H1 (cell line): ENCODE results near the gene OSBPL2. TPM values are rescaled to one million over a fixed set of nuclear protein-coding genes. Genes with fewer than 3 reads are reported as not detected.

ENCODE experiments used
- CTCF ChIA-PET: fragments of 300-600 bp; sonication (Branson Sonifier 250); formaldehyde crosslinking; loops from one replicate; lab custom pipeline; 2021; ENCODE audit not compliant: partially characterized antibody; lab: Charles Lee
- POLR2A ChIA-PET: fragments of 300-600 bp; sonication (Branson Sonifier 250); formaldehyde crosslinking; loops from one replicate; lab custom pipeline; 2021; ENCODE audit warnings: inconsistent platforms; ENCODE audit not compliant: partially characterized antibody; lab: Charles Lee
- DNase-seq, 2 experiments: peaks; one replicate each; pipeline versions ENCODE4 v3.0.0 to v3.0.0-alpha.2; 2010 to 2022; ENCODE audit warnings: low spot score in 2 of 2, low read depth in 1 of 2, mixed read lengths in 1 of 2
- FAIRE-seq: peaks from 2 replicates; lab custom pipeline; 2011; peaks lifted over from hg19 to GRCh38; lab: Jason Lieb, UNC
- H2AFZ ChIP-seq: 2 replicates; pipeline ENCODE4 v1.8.1; 2012; ENCODE audit warnings: low read length, inconsistent platforms
- H2AK5ac ChIP-seq: 2 replicates; pipeline ENCODE4 v1.6.1; 2013; ENCODE audit warnings: low read depth, low read length
- H2BK120ac ChIP-seq: replicated peaks from 2 replicates; pipeline ENCODE3; 2013; ENCODE audit warnings: low read depth, low read length, inconsistent platforms
- H2BK12ac ChIP-seq: 2 replicates; pipeline ENCODE4 v1.6.1; 2013; ENCODE audit warnings: low read depth, low read length
- H2BK15ac ChIP-seq: 2 replicates; pipeline ENCODE4 v1.6.1; 2013; ENCODE audit warnings: low read length
- H2BK20ac ChIP-seq: 2 replicates; pipeline ENCODE4 v1.6.1; 2013; ENCODE audit warnings: low read length
- H2BK5ac ChIP-seq: 2 replicates; pipeline ENCODE4 v1.6.1; 2013; ENCODE audit warnings: low read depth, low read length
- H3K14ac ChIP-seq: 2 replicates; pipeline ENCODE4 v1.6.1; 2013; ENCODE audit warnings: inconsistent platforms; ENCODE audit not compliant: insufficient read length
- H3K18ac ChIP-seq: 2 replicates; pipeline ENCODE4 v1.6.1; 2013; ENCODE audit warnings: low read length; ENCODE audit errors: extremely low read depth
- H3K23ac ChIP-seq: 2 replicates; pipeline ENCODE4 v1.6.1; 2013; ENCODE audit warnings: inconsistent platforms; ENCODE audit not compliant: insufficient read length
- H3K23me2 ChIP-seq: 2 replicates; pipeline ENCODE4 v1.6.1; 2013; ENCODE audit warnings: low read depth, low read length
- H3K27ac ChIP-seq: 2 replicates; pipeline ENCODE4 v1.6.1; 2011; ENCODE audit warnings: low read depth, low read length, inconsistent platforms
- H3K27me3 ChIP-seq, 4 experiments: replicated peaks in 1 of 4; 1 replicate in 1 of 4; 2 replicates in 3 of 4; pipeline versions ENCODE4 v1.6.1 to v1.8.1; 2011 to 2013; ENCODE audit warnings: low read length in 3 of 4, mild to moderate bottlenecking in 3 of 4, inconsistent platforms in 2 of 4, mixed read lengths in 2 of 4, moderate library complexity in 1 of 4; ENCODE audit not compliant: control insufficient read depth in 3 of 4, insufficient read depth in 3 of 4; ENCODE audit errors: extremely low read depth in 1 of 4
- H3K36me3 ChIP-seq, 4 experiments: 2 replicates each; pipeline versions ENCODE4 v1.6.1 to v1.8.1; 2011 to 2013; ENCODE audit warnings: mild to moderate bottlenecking in 4 of 4, low read length in 3 of 4, moderate library complexity in 2 of 4, control low read depth in 1 of 4, inconsistent platforms in 1 of 4; ENCODE audit not compliant: insufficient read depth in 4 of 4, control insufficient read depth in 2 of 4
- H3K4ac ChIP-seq: replicated peaks from 2 replicates; pipeline ENCODE3; 2013; ENCODE audit warnings: low read length, low read depth, mixed read lengths, inconsistent platforms; ENCODE audit not compliant: insufficient read length
- H3K4me1 ChIP-seq, 4 experiments: replicated peaks in 1 of 4; 1 replicate in 1 of 4; 2 replicates in 3 of 4; pipeline versions ENCODE4 v1.6.1 to v1.8.1; 2011 to 2013; ENCODE audit warnings: low read length in 3 of 4, inconsistent platforms in 2 of 4, mixed read lengths in 1 of 4; ENCODE audit not compliant: insufficient read depth in 4 of 4, control insufficient read depth in 3 of 4
- H3K4me2 ChIP-seq, 2 experiments: 2 replicates each; pipeline versions ENCODE4 v1.6.1 to v1.8.1; 2011 to 2013; ENCODE audit warnings: low read depth in 2 of 2, low read length in 2 of 2, control low read depth in 1 of 2, inconsistent platforms in 1 of 2, mild to moderate bottlenecking in 1 of 2; ENCODE audit not compliant: insufficient read depth in 1 of 2
- H3K4me3 ChIP-seq, 4 experiments: fragments of 200-600, 300-600 bp in 1 of 4; sonication (generic), shearing (Covaris generic), sonication (Bioruptor Twin) in 1 of 4; 2 replicates each; pipeline versions ENCODE4 v1.5.1 to v1.8.1; 2011 to 2016; ENCODE audit warnings: low read length in 4 of 4, low read depth in 3 of 4, control low read depth in 2 of 4, inconsistent platforms in 2 of 4, mild to moderate bottlenecking in 2 of 4, mixed read lengths in 1 of 4, moderate library complexity in 1 of 4; ENCODE audit not compliant: insufficient read depth in 2 of 4; ENCODE audit errors: extremely low read depth in 1 of 4
- H3K56ac ChIP-seq: replicated peaks from 2 replicates; pipeline ENCODE3; 2013; ENCODE audit warnings: low read depth, mild to moderate bottlenecking, mixed read lengths, low read length, inconsistent platforms; ENCODE audit not compliant: insufficient read length
- H3K79me1 ChIP-seq: 2 replicates; pipeline ENCODE4 v1.6.1; 2013; ENCODE audit warnings: low read depth, low read length, control low read depth
- H3K79me2 ChIP-seq, 2 experiments: 2 replicates each; pipeline versions ENCODE4 v1.6.1 to v1.8.1; 2012 to 2013; ENCODE audit warnings: low read length in 2 of 2, mild to moderate bottlenecking in 2 of 2, inconsistent platforms in 1 of 2; ENCODE audit not compliant: insufficient read depth in 2 of 2, control insufficient read depth in 1 of 2
- H3K9ac ChIP-seq, 4 experiments: replicated peaks in 1 of 4; 1 replicate in 1 of 4; 2 replicates in 3 of 4; pipeline versions ENCODE4 v1.6.1 to v1.8.1; 2011 to 2013; ENCODE audit warnings: low read depth in 3 of 4, low read length in 3 of 4, control low read depth in 2 of 4, mild to moderate bottlenecking in 2 of 4, moderate library complexity in 2 of 4, inconsistent platforms in 1 of 4; ENCODE audit errors: extremely low read depth in 1 of 4
- H3K9me3 ChIP-seq, 2 experiments: 2 replicates each; pipeline versions ENCODE4 v1.6.1 to v1.8.1; 2012 to 2013; ENCODE audit warnings: mild to moderate bottlenecking in 2 of 2, moderate library complexity in 2 of 2, control low read depth in 1 of 2, inconsistent platforms in 1 of 2, low read depth in 1 of 2, low read length in 1 of 2, mixed read lengths in 1 of 2; ENCODE audit not compliant: insufficient read depth in 2 of 2
- H4K20me1 ChIP-seq, 2 experiments: replicated peaks in 1 of 2; 2 replicates each; pipeline versions ENCODE3 to v1.8.1; 2011 to 2013; ENCODE audit warnings: inconsistent platforms in 2 of 2, low read length in 2 of 2, mild to moderate bottlenecking in 1 of 2; ENCODE audit not compliant: insufficient read depth in 2 of 2, control insufficient read depth in 1 of 2
- H4K5ac ChIP-seq: 2 replicates; pipeline ENCODE4 v1.6.1; 2013; ENCODE audit warnings: low read length, low read depth, mixed read lengths, inconsistent platforms; ENCODE audit not compliant: insufficient read length
- H4K8ac ChIP-seq: 2 replicates; pipeline ENCODE4 v1.8.0; 2013; ENCODE audit warnings: mild to moderate bottlenecking, moderate library complexity, low read length, inconsistent platforms; ENCODE audit not compliant: insufficient read depth; ENCODE audit errors: extremely low read depth
- H4K91ac ChIP-seq: replicated peaks from 2 replicates; pipeline ENCODE3; 2013; ENCODE audit warnings: low read length, mixed read lengths, inconsistent platforms; ENCODE audit not compliant: insufficient read length
- CREB1 ChIP-seq: IDR thresholded peaks from 2 replicates; pipeline ENCODE4 v1.6.1; 2012; ENCODE audit warnings: inconsistent platforms
- EGR1 ChIP-seq: IDR thresholded peaks from 2 replicates; pipeline ENCODE4 v1.6.1; 2011; ENCODE audit warnings: low read depth, low read length, borderline replicate concordance
- JUN ChIP-seq: IDR thresholded peaks from 2 replicates; pipeline ENCODE4 v1.6.1; 2011; ENCODE audit warnings: low read depth, mild to moderate bottlenecking, improper control_type of control experiment, low read length
- POU5F1 ChIP-seq: IDR thresholded peaks from 2 replicates; pipeline ENCODE4 v1.6.1; 2011; ENCODE audit warnings: low read depth, mild to moderate bottlenecking, low read length, moderate library complexity
- RNF2 ChIP-seq: fragments of 200-900, 300-1000 bp; sonication (generic); IDR thresholded peaks from 2 replicates; pipeline ENCODE4 v1.7.1; 2016; ENCODE audit warnings: borderline replicate concordance, low read depth, mild to moderate bottlenecking, antibody characterized with exemption, low read length; ENCODE audit not compliant: poor library complexity, severe bottlenecking; ENCODE audit errors: missing control alignments
- WGBS, 2 experiments: shearing (Covaris generic) in 1 of 2; methylation state at CpG; one replicate each; pipeline versions ENCODE4 v1.1.6 to v1.1.7; 2013 to 2015; ENCODE audit warnings: low lambda C conversion rate in 2 of 2, mixed read lengths in 2 of 2, inconsistent platforms in 1 of 2, low coverage in 1 of 2, missing lambda C conversion rate in 1 of 2; ENCODE audit not compliant: insufficient replicate concordance in 2 of 2, insufficient coverage in 1 of 2, insufficient read length in 1 of 2; ENCODE audit errors: extremely low coverage in 1 of 2, missing lambda C conversion rate in 1 of 2; 5-methylcytosine and 5-hydroxymethylcytosine counted together
- polyA plus RNA-seq, 7 experiments: library from polyadenylated mRNA; depleted of rRNA in 3 of 7; stranded (reverse) in 5 of 7; unstranded in 2 of 7; fragments of >200 nt in 5 of 7; fragments of 200-250 nt in 2 of 7; gene quantifications; 1 replicate in 5 of 7; 2 replicates in 1 of 7; 4 replicates in 1 of 7; pipeline versions ENCODE4 v1.2.1 to v1.2.3, GENCODE V29; 2011 to 2013; ENCODE audit warnings: missing spikeins in 2 of 7, mixed read lengths in 2 of 7
- total RNA-seq: library from RNA; stranded (reverse); fragmentation: NEBNext Ultra II Directional; extraction: Animal tissue kit (Norgen Biotek cat#: 25700); gene quantifications from 2 replicates; pipeline ENCODE4 v1.2.1, GENCODE V29; 2021

Gene OSBPL2
- total and polyA plus RNA-seq, 2 of the 8 experiments (the other 6 are each of a cell fraction or from before 2014, with no cell fraction given) = 11.7 to 42.4 TPM

DNA sequence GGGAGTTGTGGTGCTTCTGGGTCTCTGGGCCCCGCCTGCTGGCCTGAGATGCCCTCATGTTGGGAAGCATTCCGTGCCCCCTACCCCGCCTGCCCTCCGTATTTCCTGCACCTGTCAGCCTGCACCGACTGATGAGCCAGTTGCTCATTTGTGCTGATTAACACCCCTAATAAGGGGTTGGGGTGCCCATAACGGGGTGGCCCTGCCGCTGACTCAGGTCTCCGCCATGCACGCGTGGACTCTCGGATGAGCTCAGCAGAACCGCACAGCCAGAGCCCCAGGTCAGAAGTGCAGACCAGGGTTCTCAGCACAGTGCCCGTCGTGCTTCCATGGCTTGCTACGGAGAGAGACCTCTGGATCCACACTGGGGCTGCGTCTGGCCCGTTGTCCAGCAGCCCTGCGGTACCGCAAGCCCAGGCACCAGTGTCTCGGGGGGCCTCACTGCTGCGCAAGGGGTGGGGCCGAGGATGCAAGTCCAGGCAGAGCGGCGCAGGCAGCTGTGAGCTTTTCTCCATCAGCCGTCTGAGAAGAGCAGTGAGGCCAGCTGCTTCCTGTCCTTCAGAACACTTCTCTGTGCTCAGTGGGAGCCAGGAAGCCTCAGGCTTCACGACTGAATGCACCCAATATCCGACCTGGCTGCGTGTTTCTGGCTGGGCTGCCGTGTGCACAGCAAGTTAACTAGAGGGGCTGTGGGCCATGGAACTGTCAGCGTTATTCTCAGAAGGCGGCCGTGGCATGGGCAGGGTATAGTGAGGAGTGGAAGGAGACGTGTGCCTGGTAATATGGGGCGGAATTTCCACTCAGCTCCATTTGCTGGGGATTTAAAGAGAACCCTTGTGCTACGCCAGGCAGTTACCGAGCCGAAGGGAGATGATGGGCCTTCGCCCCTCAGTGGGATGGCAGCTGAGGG, 36.9 kb upstream of the OSBPL2 start:
- ChIA-PET CTCF (interaction anchor here (1.0 to 1.5 kb wide), 2 partner anchors 8 to 61 kb away, joined by 3 to 5 read pairs; no protein-coding TSS in a partner anchor), POLR2A (interaction anchor here (0.7 kb wide), 1 partner anchor 19 kb away, joined by 3 read pairs; the partner anchor contains the start of gene MTG2)
- H2BK5ac ChIP-seq = no peak overlapping the region
- H4K5ac ChIP-seq = no peak overlapping the region
- no peaks in the 10 kb centered on the region for H4K20me1 ChIP-seq
- H3K23ac ChIP-seq = no peak overlapping the region
- no peak overlapping the region for H3K4me2 ChIP-seq
- no peaks in the 10 kb centered on the region for H3K79me1 ChIP-seq
- H3K18ac ChIP-seq = no peak overlapping the region
- H3K36me3 ChIP-seq = peaks cover 0 to 23% (median 10%) of the 10 kb centered on the region in 4 experiments; a peak in 7 of 8 replicates
- no peaks in the 10 kb centered on the region for H3K4me1 ChIP-seq
- no peak overlapping the region for H2BK120ac ChIP-seq
- no peaks in the 10 kb centered on the region for H3K79me2 ChIP-seq
- no peak overlapping the region for H4K8ac ChIP-seq
- no peak overlapping the region for H2AK5ac ChIP-seq
- DNase-seq (no peak), FAIRE-seq (no peak)
- H3K9ac ChIP-seq = no peak overlapping the region
- WGBS, 2 experiments = 96% methylated on average over 37 of the region's 38 CpGs; no CpG with 5 or more reads in 1 of the 2 experiments
- no peak overlapping the region for H2AFZ ChIP-seq
- no peaks in the 10 kb centered on the region for H3K27me3 ChIP-seq
- H3K56ac ChIP-seq = no peak overlapping the region
- H2BK15ac ChIP-seq = no peak overlapping the region
- no peak overlapping the region for H2BK20ac ChIP-seq
- no peak overlapping the region for H3K14ac ChIP-seq
- no peak overlapping the region for H3K4ac ChIP-seq
- no peak overlapping the region for H3K4me3 ChIP-seq
- no peak overlapping the region for H4K91ac ChIP-seq
- H3K9me3 ChIP-seq = no peaks in the 10 kb centered on the region
- no peak overlapping the region for H2BK12ac ChIP-seq
- no peak overlapping the region for H3K27ac ChIP-seq
- no peaks in the 10 kb centered on the region for H3K23me2 ChIP-seq
- no peak for TF ChIP-seq CREB1
- TF ChIP-seq POU5F1 = no peak
- no peak for TF ChIP-seq EGR1
- TF ChIP-seq RNF2 = no peak
- TF ChIP-seq JUN = no peak
